GM12891 (cell line): ENCODE measurements around the gene NCAM1. TPM values are rescaled to one million over a fixed set of nuclear protein-coding genes. Genes with fewer than 3 reads are reported as not detected.
"Not testable (repeated sequence)": the region's sequence is repeated elsewhere in the genome, so short reads cannot be mapped to it uniquely, and the experiment has no call there.

Experiments
- DNase-seq: peaks from one replicate; pipeline ENCODE4 v3.0.0; 2011; ENCODE audit warnings: low spot score; ENCODE audit not compliant: insufficient read length
- FAIRE-seq: peaks from 2 replicates; lab custom pipeline; 2011; peaks lifted over from hg19 to GRCh38; lab: Jason Lieb, UNC
- PAX5 ChIP-seq: IDR thresholded peaks from 2 replicates; pipeline ENCODE4 v1.6.1; 2011; ENCODE audit warnings: low read length, moderate library complexity, mild to moderate bottlenecking; ENCODE audit not compliant: insufficient read depth, severe bottlenecking
- POLR2A ChIP-seq: IDR thresholded peaks from 2 replicates; pipeline ENCODE4 v1.6.1; 2011; ENCODE audit warnings: low read depth, low read length, control low read depth
- POLR2AphosphoS5 ChIP-seq: IDR thresholded peaks from 2 replicates; pipeline ENCODE4 v1.6.1; 2011; ENCODE audit warnings: low read depth, low read length, control low read depth
- POU2F2 ChIP-seq: IDR thresholded peaks from 2 replicates; pipeline ENCODE4 v1.6.1; 2011; ENCODE audit warnings: low read depth, mild to moderate bottlenecking, control low read depth, low read length, moderate library complexity
- SPI1 ChIP-seq: IDR thresholded peaks from 2 replicates; pipeline ENCODE4 v1.6.1; 2011; ENCODE audit warnings: low read depth, low read length, control low read depth
- TAF1 ChIP-seq: IDR thresholded peaks from 2 replicates; pipeline ENCODE4 v1.6.1; 2011; ENCODE audit warnings: low read depth, low read length, control low read depth
- polyA plus RNA-seq: library from polyadenylated mRNA; unstranded; fragments of >200 nt; gene quantifications from one replicate; pipeline ENCODE4 v1.2.1, GENCODE V29; 2012; ENCODE audit warnings: low read depth, missing spikeins, inconsistent platforms; ENCODE audit not compliant: missing spikeins

Gene NCAM1
- polyA plus RNA-seq = 0.03 TPM

GRCh38 chr11:112961146-112961668 is at the start of gene NCAM1:
Gene NCAM1, plus strand, starts transcription at chr11:112961420.
- TF ChIP-seq POLR2A (no peak), POU2F2 (no peak), POLR2AphosphoS5 (no peak), SPI1 (no peak), PAX5 (no peak), TAF1 (no peak)
- FAIRE-seq (peak; percentile 51), DNase-seq (peak; percentile 21)

GRCh38 chr11:112922606-112923005 is 38.6 kb upstream of the NCAM1 start:
- DNase-seq = no peak
- no peak for FAIRE-seq
- no peak for TF ChIP-seq TAF1
- no peak for TF ChIP-seq PAX5

- FAIRE-seq, DNase-seq: not testable (repeated sequence)
These were observed 36.4 kb upstream of the NCAM1 start for GRCh38 chr11:112924836-112925235.

GRCh38 chr11:112925516-112926310 is 35.5 kb upstream of the NCAM1 start:
- DNase-seq (no peak), FAIRE-seq (no peak)
- TF ChIP-seq POLR2AphosphoS5 (no peak), POLR2A (no peak), TAF1 (no peak), POU2F2 (no peak), PAX5 (no peak), SPI1 (no peak)

- DNase-seq (no peak), FAIRE-seq (no peak)
- no peak for TF ChIP-seq POU2F2
- no peak for TF ChIP-seq TAF1
- no peak for TF ChIP-seq POLR2AphosphoS5
- TF ChIP-seq SPI1 = no peak
- TF ChIP-seq POLR2A = no peak
- TF ChIP-seq PAX5 = no peak
These were observed 33.1 kb upstream of the NCAM1 start for GRCh38 chr11:112928136-112928535.

GRCh38 chr11:112929432-112929831 is 31.8 kb upstream of the NCAM1 start:
- DNase-seq (no peak), FAIRE-seq (no peak)
- no peak for TF ChIP-seq POLR2AphosphoS5
- no peak for TF ChIP-seq SPI1
- no peak for TF ChIP-seq TAF1
- no peak for TF ChIP-seq PAX5
- TF ChIP-seq POLR2A = no peak
- TF ChIP-seq POU2F2 = no peak

- DNase-seq (no peak), FAIRE-seq (no peak)
- TF ChIP-seq POU2F2 (no peak), SPI1 (no peak), PAX5 (no peak), POLR2A (no peak), TAF1 (no peak), POLR2AphosphoS5 (no peak)
These were observed 29.5 kb upstream of the NCAM1 start for GRCh38 chr11:112931703-112932102.

- TF ChIP-seq SPI1 (no peak), POLR2A (no peak), POLR2AphosphoS5 (no peak), PAX5 (no peak)
- DNase-seq (no peak), FAIRE-seq (no peak)
These were observed 28.6 kb upstream of the NCAM1 start for GRCh38 chr11:112932593-112932992.

GRCh38 chr11:112933970-112934369 is 27.2 kb upstream of the NCAM1 start:
- FAIRE-seq (no peak), DNase-seq (no peak)
- no peak for TF ChIP-seq POU2F2
- TF ChIP-seq SPI1 = no peak
- TF ChIP-seq TAF1 = no peak
- TF ChIP-seq PAX5 = no peak
- no peak for TF ChIP-seq POLR2A
- no peak for TF ChIP-seq POLR2AphosphoS5

- DNase-seq (no peak), FAIRE-seq (no peak)
- TF ChIP-seq TAF1 (no peak), POLR2AphosphoS5 (no peak), POU2F2 (no peak), POLR2A (no peak), SPI1 (no peak), PAX5 (no peak)
These were observed 20.1 kb upstream of the NCAM1 start for GRCh38 chr11:112941104-112941503.
